HG03039 (cell line): Measurements from ENCODE around the gene TMPRSS3.

Experiments used
- ATAC-seq: cut with Tn5 transposase; IDR thresholded peaks from one replicate; pipeline ENCODE4 v1.9.1; 2021; ENCODE audit warnings: mild to moderate bottlenecking, moderate library complexity; ENCODE audit not compliant: unreplicated experiment

The TMPRSS3 gene

DNA sequence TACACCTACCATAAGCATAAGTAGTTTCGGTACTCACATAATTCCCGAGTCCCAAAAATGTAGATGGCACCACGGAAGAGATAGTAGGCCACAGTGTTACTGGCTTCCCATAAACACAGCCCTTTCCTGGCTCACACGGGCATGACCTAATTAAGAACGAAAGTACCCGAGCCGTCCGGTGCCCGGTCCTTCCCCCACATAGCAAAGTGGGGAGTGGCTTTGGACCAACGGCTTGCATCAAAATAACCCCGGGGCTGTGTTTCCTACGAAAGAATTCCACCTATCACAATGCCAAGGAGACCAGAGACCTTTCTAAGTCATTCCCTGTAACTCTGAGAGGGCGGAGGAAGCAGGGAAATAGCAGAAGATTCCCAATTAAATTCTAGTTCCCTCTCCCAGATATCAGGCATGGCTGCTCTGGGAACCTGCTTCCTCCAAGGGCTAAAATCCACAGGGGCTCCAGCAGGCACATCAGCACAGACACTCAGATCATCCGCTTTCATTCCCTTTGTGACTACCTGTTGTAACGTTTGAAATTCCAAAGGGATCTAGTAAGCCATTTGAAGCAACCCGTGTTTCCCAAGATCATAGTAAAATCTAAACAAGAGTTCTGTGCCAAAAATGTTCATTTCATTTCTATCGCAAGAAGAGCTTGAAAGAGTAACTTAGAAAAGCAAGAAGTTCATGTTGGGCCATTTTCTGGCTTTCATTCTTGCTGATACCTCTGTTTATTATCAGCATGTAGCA, at the start of gene TMPRSS3:
TMPRSS3 (minus strand) TSS at position 148 of the 747 bp plus-strand sequence. CDS start 635 bp downstream, outside the sequence.
- no peak for ATAC-seq

DNA sequence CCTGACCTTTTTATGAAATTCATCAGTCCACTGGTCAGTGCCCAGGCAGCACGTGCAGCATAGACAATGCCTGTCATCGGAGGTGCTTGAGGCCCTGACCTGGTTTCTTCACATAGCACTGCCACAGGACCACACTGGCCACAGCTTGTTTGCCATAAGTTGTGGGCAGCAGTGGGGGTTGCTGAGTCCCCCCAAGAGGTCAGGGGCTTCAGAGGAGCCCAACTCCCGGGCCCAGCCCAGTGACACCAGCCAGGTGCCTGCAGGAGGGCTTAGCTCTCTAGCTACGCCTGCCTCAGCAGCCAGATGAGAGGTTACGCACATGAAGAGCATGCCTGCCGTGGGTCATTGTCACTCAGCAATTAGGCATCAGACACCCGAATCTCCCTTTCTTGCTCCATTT, 49.5 kb upstream of the TMPRSS3 start:
- no peak for ATAC-seq

DNA sequence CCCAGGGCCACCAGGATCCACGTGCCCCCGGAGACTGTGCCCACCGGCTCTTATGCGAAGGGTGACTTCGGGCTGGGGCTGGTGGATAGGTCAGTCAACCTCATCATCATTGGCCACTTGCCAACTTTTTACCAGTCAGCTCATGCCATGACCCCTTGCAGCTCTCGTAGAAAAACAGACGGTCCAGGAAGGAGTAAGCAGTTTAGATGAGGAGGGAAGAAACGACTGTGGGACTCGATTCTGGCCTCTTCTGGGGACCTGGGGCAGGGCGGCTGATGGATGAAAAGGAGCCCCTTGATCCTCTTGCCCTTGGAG, 48.9 kb upstream of the TMPRSS3 start:
- no peak for ATAC-seq

GRCh38 chr21:42443876-42444744, 48.3 kb upstream of the TMPRSS3 start:
- ATAC-seq, result no peak

DNA sequence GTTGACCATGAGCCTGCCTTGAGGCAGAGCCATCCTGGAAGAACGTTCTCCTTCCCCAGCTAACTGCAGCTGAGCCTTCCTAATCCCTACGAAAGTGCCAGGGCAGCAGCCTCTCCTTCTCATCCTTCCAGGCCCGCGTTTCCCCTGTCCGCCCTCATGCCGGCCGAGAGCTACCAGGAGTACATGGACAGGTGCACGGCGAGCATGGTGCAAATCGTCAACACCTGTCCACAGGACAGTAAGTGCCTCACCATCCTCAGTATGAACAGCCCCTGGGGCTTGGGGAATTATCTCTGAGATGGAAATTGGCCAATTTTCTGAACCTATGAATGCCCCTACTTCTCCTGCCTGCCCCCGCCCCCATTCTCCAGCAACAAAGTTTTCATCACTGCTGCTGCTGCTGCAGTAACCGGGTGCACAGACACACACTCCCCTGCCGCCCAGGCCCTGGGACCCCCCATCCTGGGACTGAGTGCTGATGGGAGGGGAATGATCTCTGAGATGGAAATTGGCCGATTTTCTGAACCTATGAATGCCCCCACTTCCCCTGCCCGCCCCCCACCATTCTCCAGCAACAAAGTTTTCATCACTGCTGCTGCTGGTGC, 47.4 kb upstream of the TMPRSS3 start:
- ATAC-seq, result no peak

DNA sequence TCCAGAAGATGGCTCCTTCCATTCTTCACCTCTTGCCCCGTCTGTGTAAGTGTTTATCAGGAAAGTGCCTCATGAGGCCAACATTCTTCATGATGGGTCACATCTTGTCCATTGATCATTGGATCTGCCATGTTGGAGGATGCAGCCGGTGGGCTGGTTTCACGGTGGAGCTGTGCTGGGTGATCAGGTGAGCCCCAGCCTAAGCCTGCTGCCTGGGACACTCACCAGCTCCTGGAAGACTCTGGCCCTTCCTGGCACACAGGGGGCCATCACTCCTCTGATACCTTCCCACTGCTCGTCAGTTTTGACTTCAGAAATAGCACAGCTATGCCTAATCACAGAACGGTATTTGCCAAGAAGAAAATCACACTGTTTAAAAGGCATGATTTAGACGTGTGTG, 46.1 kb upstream of the TMPRSS3 start:
- no peak for ATAC-seq

GRCh38 chr21:42440187-42440792, 44.4 kb upstream of the TMPRSS3 start:
- peak; percentile 61 for ATAC-seq

GRCh38 chr21:42439284-42440186, 43.7 kb upstream of the TMPRSS3 start:
- no peak for ATAC-seq

DNA sequence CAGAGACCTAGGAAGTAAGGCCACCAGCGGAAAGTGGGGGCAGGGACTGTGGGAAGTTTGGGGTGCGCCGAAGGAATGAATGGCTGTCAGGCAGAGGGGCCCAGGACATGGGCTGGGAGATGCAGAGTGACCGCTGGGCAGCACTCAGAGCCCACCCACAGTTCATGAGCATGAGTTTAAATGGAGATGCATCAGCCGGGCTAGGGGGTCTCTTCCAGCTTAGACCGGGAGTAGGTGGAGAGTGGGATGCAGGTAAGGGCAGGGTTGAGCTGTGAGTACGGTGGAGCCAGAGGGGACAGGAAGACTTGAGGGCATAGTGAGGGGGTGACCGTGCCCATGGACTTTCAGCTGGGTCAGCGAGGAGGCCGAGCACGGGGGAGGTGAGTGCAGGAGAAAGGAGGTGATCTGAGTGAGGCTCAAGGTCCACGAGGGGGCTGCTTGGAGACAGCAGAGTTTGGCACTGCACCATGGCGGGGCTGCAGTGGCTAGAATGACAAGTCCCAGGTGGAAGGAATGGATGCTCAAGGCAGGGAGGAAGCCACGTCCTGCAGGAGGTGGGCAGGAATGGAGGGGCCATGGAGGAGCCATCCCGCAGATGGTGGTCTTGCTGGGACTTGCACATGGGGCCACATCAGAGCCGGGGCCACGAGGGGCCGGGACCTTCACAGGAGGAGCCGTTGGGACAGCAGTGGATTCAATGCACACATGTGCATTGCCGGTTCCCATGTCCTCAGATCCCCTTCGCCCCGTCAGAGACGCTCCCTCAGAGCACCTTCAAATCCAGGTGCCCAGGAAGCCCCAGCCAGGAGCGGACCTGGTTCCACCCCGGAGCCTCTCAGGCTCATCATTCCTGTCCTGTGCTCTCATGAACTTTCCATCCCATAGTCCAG, 42.7 kb upstream of the TMPRSS3 start:
- no peak for ATAC-seq

DNA sequence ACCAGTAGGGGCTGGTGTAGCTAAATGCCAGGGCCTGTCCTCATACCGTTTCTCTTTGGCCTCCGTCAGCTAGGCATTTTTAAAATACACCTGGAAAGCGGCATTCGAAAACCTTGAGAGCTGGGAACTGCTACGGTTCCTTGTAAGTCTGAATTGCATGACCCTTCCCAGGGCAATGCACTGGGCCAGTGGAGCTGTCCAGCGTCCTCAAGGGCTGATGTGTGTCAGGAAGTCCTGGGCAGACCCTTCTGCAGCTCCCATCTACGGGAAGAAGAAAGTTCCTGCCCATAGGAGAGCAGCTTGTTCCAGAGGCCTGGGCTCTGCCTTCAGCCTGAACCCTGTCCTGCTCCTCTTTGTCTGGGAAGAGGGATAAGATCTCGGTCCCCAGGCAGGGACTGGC, 41.9 kb upstream of the TMPRSS3 start:
- no peak for ATAC-seq

DNA sequence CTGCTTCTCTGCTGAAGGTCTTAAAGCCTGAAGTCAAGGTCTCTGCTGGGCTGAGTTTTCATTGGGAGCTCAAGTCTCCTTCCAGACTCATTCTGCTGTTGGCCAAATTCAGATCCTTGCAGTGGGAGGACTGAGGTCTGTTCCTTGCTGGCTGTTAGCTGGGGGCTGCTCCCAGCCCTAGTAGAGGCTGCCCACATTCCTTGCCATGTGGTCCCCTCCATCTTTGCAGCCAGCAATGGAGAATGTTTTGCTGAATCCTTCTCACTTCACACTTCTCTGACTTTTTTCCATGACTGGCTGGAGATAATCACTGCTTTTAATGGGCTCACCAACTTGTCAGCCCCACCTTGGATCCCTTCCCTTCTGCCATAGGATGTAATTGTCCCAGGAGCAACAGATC, 41.1 kb upstream of the TMPRSS3 start:
- no peak for ATAC-seq

DNA sequence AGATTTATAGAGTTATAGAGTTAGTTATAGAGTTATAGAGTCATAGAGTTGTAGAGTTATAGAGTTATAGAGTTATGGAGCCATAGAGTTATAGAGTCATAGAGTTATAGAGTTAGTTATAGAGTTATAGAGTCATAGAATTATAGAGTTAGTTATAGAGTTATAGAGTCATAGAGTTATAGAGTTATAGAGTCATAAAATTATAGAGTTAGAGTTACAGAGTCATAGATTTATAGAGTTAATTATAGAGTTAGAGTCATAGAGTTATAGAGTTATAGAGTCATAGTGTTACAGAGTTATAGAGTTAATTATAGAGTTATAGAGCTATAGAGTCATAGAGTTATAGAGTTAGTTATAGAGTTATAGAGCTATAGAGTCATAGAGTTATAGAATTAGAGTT, 40.0 kb upstream of the TMPRSS3 start:
- no peak for ATAC-seq

DNA sequence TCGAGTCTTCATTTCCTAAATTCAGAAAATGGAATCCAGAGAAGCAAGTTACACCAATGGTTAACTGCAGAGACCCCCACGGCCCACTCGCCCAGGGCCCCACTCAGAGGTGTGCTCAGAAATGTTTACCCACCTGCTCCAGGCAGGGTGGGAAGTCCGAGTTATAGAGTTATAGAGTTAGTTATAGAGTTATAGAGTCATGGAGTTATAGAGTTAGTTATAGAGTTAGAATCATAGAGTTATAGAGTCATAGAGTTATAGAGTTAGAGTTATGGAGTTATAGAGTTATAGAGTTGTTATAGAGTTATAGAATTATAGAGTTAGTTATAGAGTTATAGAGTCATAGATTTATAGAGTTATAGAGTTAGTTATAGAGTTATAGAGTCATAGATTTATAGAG, 39.5 kb upstream of the TMPRSS3 start:
- ATAC-seq, result no peak

GRCh38 chr21:42434884-42435283, 39.0 kb upstream of the TMPRSS3 start:
- ATAC-seq, result no peak

GRCh38 chr21:42433946-42434551, 38.2 kb upstream of the TMPRSS3 start:
- no peak for ATAC-seq

- no peak for ATAC-seq
Observed at GRCh38 chr21:42432695-42433094, 36.8 kb upstream of the TMPRSS3 start.

DNA sequence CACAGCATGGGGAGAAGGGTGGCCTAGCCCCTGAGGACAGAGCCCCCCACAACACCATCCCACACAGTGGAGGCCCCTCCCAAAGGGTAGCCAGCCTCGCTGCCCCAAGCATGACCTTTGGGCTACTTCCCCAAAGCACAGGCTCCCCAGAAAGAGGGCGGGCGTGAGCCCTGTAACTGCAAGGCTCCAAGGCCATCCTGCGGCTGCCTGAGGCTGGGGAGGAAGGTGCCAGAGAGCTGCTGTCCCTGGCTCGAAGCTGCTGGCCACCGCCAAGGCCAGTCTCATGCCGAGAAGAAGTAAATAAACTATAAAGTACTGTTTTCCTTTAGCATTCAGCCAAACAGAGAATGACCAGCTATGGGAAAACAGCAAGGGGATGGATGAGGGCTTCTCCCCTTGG, 35.3 kb upstream of the TMPRSS3 start:
- no peak for ATAC-seq

DNA sequence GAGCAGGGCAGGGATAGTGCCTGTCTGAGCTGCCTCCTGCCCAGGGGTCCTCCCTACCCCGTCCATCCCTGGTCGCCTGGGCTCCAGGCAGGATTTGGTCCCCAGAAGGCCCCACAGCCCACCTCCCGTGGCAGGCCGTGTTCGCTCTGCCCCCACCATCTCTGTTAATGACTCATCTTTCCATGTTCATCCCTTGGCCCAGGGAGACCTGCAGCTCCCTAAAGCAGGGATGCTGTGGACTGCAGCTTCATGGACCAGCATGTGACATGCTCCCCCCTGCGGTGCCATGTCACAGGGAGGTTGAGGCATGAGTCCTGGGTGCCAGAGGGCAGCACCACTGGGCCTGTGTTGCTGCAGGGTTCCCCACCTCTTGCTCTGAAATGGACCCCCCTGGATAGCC, 34.7 kb upstream of the TMPRSS3 start:
- no peak for ATAC-seq

DNA sequence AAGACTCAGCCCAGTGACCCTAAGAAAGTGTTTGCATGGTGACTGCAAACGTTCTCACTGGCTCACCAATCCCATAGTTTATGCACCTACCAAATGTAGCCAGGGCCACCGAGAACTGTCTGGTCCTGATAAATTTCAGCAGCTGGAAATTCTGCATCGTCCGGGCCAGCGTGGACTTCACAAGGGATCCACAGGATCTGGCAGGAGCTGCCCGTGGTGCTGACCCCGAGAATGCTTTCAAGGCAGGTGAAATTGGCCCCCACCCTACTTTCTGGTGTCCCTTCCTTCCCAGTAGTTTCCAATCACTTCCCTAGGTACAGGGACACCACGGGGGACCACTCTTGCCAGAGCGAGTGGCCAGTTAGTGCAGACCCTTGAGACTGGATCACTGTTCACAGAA, 34.0 kb upstream of the TMPRSS3 start:
- ATAC-seq, result no peak
